Measurements from ENCODE around the gene IREB2. TPM values are rescaled to one million over a fixed set of nuclear protein-coding genes. Genes with fewer than 3 reads are reported as not detected.

IREB2 gene, protein sequence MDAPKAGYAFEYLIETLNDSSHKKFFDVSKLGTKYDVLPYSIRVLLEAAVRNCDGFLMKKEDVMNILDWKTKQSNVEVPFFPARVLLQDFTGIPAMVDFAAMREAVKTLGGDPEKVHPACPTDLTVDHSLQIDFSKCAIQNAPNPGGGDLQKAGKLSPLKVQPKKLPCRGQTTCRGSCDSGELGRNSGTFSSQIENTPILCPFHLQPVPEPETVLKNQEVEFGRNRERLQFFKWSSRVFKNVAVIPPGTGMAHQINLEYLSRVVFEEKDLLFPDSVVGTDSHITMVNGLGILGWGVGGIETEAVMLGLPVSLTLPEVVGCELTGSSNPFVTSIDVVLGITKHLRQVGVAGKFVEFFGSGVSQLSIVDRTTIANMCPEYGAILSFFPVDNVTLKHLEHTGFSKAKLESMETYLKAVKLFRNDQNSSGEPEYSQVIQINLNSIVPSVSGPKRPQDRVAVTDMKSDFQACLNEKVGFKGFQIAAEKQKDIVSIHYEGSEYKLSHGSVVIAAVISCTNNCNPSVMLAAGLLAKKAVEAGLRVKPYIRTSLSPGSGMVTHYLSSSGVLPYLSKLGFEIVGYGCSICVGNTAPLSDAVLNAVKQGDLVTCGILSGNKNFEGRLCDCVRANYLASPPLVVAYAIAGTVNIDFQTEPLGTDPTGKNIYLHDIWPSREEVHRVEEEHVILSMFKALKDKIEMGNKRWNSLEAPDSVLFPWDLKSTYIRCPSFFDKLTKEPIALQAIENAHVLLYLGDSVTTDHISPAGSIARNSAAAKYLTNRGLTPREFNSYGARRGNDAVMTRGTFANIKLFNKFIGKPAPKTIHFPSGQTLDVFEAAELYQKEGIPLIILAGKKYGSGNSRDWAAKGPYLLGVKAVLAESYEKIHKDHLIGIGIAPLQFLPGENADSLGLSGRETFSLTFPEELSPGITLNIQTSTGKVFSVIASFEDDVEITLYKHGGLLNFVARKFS
- total RNA-seq, result 84.9 to 105 TPM (median 90.1 TPM) in 3 replicates

DNA sequence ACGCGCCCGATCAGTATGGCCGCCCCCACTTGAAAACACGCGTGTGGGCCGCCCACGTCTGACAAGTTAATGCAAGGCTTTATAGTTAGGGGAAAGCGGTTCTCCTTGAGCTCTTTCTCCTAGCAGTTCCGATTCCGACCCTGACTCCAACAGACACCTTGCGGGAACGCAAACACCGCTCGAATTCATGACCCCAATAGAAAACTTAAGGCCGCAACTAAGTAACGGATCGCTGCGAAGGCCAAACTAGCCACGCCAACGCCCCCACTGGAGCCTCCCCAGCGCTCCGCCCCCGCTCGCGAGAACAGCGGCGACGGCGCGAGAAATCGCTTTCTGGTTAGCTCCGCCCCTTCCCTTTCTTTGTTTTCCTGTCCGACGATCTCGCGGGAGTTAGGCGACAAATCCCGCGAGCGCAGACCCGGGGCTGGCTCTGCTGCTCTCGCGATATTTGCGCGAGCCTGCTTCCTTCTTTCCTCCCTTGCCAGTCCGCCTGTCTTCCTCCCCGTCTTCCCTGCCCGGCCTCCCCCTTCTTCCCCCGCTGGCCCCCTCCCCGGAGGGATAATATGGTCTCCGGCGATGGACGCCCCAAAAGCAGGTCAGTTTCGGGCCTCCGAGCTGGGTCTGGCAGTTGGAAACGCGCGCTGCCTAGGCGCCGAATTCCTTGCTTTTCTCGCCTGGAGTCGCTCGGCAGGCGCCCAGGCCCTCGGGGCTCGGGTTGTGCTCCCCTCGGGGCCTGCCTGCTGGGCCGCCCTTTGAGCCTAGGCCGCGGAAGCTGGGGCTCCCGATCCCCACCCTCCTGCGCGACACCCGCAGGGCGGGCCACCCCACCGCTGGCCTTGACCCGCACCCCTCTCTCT is at the start of gene IREB2:
IREB2 (plus strand) TSS at position 455 of the 857 bp plus-strand sequence; CDS start at position 577, 122 bp downstream.
- Mint-ChIP-seq H3K9me3 (no peaks in the 10 kb centered on the region), H3K4me1 (peaks cover 28% of the 10 kb centered on the region), H3K27ac (peak within 1 kb of the TSS; percentile 93), H3K36me3 (peaks cover 11% of the 10 kb centered on the region), H3K27me3 (ENCODE audit: low read depth) (peaks cover 9% of the 10 kb centered on the region), H3K4me3 (peak within 1 kb of the TSS; percentile 84)
- peak; percentile 96 to 98 for DNase-seq (ENCODE audit: low spot score in 2 of 2, unreplicated experiment in 2 of 2)
- TF ChIP-seq, protein P1, sequence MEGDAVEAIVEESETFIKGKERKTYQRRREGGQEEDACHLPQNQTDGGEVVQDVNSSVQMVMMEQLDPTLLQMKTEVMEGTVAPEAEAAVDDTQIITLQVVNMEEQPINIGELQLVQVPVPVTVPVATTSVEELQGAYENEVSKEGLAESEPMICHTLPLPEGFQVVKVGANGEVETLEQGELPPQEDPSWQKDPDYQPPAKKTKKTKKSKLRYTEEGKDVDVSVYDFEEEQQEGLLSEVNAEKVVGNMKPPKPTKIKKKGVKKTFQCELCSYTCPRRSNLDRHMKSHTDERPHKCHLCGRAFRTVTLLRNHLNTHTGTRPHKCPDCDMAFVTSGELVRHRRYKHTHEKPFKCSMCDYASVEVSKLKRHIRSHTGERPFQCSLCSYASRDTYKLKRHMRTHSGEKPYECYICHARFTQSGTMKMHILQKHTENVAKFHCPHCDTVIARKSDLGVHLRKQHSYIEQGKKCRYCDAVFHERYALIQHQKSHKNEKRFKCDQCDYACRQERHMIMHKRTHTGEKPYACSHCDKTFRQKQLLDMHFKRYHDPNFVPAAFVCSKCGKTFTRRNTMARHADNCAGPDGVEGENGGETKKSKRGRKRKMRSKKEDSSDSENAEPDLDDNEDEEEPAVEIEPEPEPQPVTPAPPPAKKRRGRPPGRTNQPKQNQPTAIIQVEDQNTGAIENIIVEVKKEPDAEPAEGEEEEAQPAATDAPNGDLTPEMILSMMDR (IDR thresholded peaks at IDR 0.05; ENCODE audit: unreplicated experiment), result no peak

DNA sequence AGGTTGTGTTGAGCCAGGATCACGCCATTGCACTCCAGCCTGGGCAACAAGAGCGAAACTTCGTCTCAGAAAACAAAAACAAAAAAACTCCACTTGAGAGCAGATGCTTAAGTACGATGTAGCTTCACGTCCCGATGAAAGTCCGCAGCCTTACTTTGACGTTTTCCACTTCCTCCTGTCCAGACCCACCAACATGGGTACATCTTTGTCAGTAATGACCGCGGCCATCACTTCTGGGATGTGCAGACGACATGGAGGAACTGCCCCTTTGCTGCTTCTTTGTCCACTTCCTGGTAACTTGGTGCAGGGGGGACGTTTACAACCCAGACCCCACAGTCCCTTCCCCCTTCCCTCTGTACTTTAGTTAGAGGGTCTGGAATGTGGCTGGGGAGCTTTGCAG is 49.2 kb upstream of the IREB2 start:
- H3K27me3 Mint-ChIP-seq (ENCODE audit: low read depth), result peaks cover 12% of the 10 kb centered on the region
- no peaks in the 10 kb centered on the region for H3K36me3 Mint-ChIP-seq
- H3K9me3 Mint-ChIP-seq, result no peaks in the 10 kb centered on the region
- TF ChIP-seq, protein P1 (IDR thresholded peaks at IDR 0.05; ENCODE audit: unreplicated experiment), result no peak
- peaks cover 42% of the 10 kb centered on the region for H3K4me1 Mint-ChIP-seq
- no peak for DNase-seq (ENCODE audit: low spot score in 2 of 2, unreplicated experiment in 2 of 2)
- H3K27ac Mint-ChIP-seq, result peak overlapping the region; percentile 74
- H3K4me3 Mint-ChIP-seq, result no peak overlapping the region

DNA sequence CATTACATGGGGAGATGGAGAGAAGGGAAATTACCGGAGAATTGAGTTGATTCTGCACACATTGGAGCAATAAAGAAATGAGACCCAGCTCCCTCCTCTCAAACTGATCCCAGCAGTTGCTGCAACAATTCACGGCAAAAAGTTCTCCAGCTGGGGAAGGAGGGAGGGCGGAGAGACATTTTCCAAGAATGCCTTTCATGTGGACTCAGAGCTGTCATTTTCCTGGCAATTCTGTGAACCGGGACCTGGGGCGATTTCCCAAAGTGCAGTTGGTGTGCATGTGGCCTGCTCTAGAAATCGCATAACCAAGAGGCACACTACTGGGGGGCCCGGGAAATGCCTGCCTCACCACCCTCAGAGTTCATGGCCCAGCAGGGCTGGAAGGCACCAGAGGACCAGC is 48.7 kb upstream of the IREB2 start:
- peaks cover 42% of the 10 kb centered on the region for H3K4me1 Mint-ChIP-seq
- DNase-seq (ENCODE audit: low spot score in 2 of 2, unreplicated experiment in 2 of 2), result no peak
- no peak overlapping the region for H3K4me3 Mint-ChIP-seq
- no peaks in the 10 kb centered on the region for H3K36me3 Mint-ChIP-seq
- peaks cover 12% of the 10 kb centered on the region for H3K27me3 Mint-ChIP-seq (ENCODE audit: low read depth)
- H3K27ac Mint-ChIP-seq, result peak overlapping the region; percentile 74
- TF ChIP-seq, protein P1 (IDR thresholded peaks at IDR 0.05; ENCODE audit: unreplicated experiment), result no peak
- no peaks in the 10 kb centered on the region for H3K9me3 Mint-ChIP-seq

DNA sequence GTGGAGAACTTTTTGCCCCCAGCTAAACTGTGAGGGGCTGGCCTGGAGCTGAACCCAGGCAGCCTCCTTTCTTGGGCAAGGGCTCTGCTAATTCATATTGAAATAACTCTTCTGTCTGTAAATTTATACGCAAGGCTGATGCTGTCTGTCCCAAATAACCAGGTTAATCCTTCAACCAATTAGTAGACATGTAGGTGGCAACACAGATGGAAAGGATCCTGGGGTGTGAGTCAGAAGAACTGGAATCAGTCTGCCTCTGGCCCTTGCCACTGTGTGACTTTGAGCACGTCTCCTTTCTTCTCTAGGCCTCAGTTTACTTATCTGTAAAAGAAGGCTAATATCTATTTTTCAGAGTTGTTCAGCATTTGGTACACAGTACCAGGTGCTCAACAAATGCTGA is 48.3 kb upstream of the IREB2 start:
- peak overlapping the region; percentile 74 for H3K27ac Mint-ChIP-seq
- TF ChIP-seq, protein P1 (IDR thresholded peaks at IDR 0.05; ENCODE audit: unreplicated experiment), result no peak
- H3K27me3 Mint-ChIP-seq (ENCODE audit: low read depth), result peaks cover 11% of the 10 kb centered on the region
- no peaks in the 10 kb centered on the region for H3K9me3 Mint-ChIP-seq
- no peak overlapping the region for H3K4me3 Mint-ChIP-seq
- no peak for DNase-seq (ENCODE audit: low spot score in 2 of 2, unreplicated experiment in 2 of 2)
- H3K4me1 Mint-ChIP-seq, result peaks cover 43% of the 10 kb centered on the region
- H3K36me3 Mint-ChIP-seq, result no peaks in the 10 kb centered on the region

DNA sequence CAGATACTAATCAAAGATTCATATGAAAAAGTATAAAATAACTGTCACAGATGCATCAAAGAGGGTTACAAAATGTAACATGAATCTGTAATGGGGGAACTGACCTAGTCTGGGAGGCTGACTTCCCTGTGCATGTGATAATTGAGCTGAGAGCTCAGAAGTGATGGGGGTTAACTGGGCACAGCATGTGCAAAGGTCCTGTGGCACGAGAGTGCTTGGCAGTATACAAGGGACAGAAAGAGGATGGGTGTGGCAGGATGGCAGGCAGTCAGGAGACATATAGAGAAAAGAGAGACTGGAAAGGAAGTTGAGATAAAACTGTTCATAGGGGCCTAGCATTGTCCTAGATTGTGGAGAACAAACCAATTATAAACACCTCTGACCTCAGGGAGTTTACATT is 47.8 kb upstream of the IREB2 start:
- H3K27ac Mint-ChIP-seq, result peak overlapping the region; percentile 74
- no peak overlapping the region for H3K4me3 Mint-ChIP-seq
- H3K36me3 Mint-ChIP-seq, result no peaks in the 10 kb centered on the region
- no peak for DNase-seq (ENCODE audit: low spot score in 2 of 2, unreplicated experiment in 2 of 2)
- peaks cover 7% of the 10 kb centered on the region for H3K27me3 Mint-ChIP-seq (ENCODE audit: low read depth)
- TF ChIP-seq, protein P1 (IDR thresholded peaks at IDR 0.05; ENCODE audit: unreplicated experiment), result no peak
- peaks cover 48% of the 10 kb centered on the region for H3K4me1 Mint-ChIP-seq
- no peaks in the 10 kb centered on the region for H3K9me3 Mint-ChIP-seq

Measured in mesothelial cell of epicardium (in vitro differentiated cells).